Testis (tissue), 3 donors: Measurements from ENCODE around the gene FAM174C. TPM values are rescaled to one million over a fixed set of nuclear protein-coding genes. Genes with fewer than 3 reads are reported as not detected.

ENCODE experiments used
- DNase-seq: peaks from one replicate; pipeline ENCODE4 v3.0.0-alpha.2; 2019
- H3K27ac ChIP-seq, 2 donors: fragments of 200-600 bp; sonication (generic); one replicate each; pipeline ENCODE4 v1.5.1; 2019
- H3K27me3 ChIP-seq: fragments of 200-600 bp; sonication (generic); one replicate; pipeline ENCODE4 v1.5.1; 2019
- H3K36me3 ChIP-seq: fragments of 200-600 bp; sonication (generic); one replicate; pipeline ENCODE4 v1.5.1; 2017; ENCODE audit warnings: low read depth; ENCODE audit errors: missing control alignments
- H3K4me1 ChIP-seq: fragments of 200-600 bp; sonication (generic); one replicate; pipeline ENCODE4 v1.5.1; 2019
- H3K4me3 ChIP-seq, 2 donors: fragments of 200-600 bp; sonication (generic); one replicate each; pipeline ENCODE4 v1.5.1; 2017 to 2019
- H3K9me3 ChIP-seq: fragments of 200-600 bp; sonication (generic); one replicate; pipeline ENCODE4 v1.5.1; 2017
- POLR2A ChIP-seq: fragments of 450-650 bp; IDR thresholded peaks from one replicate; pipeline ENCODE4 v1.6.1; 2017; ENCODE audit warnings: antibody characterized with exemption, mild to moderate bottlenecking, moderate library complexity
- WGBS, 2 donors: methylation state at CpG; one replicate each; pipeline ENCODE4 v1.1.5; 2018; 5-methylcytosine and 5-hydroxymethylcytosine counted together
- intact Hi-C: fragments of 100-400 bp; cut with DNase I; formaldehyde crosslinking; loops from one replicate; pipeline ENCODE4 v1.15.1; 2023; ENCODE audit warnings: low total_unique reads
- polyA plus RNA-seq: library from polyadenylated mRNA; stranded (reverse); fragments of 350-450 nt; fragmentation: Illumina TruSeq; extraction: RNeasy Lipid Tissue Mini Kit (QIAGEN cat#74804); gene quantifications from one replicate; pipeline ENCODE4 v1.2.3, GENCODE V29; 2014; ENCODE audit warnings: low read depth, low replicate concordance; ENCODE audit not compliant: insufficient read depth
- total RNA-seq, 2 donors: library from RNA; depleted of rRNA; stranded (reverse); fragments of >200 nt; gene quantifications; one replicate each; pipeline ENCODE4 v1.2.3, GENCODE V29; 2016
- TF ChIP-seq, protein P1 (sequence below), 3 experiments: fragments of 450-650 bp in 2 of 3; fragments of 200-600 bp in 1 of 3; sonication (generic) in 1 of 3; IDR thresholded peaks; one replicate each; pipeline ENCODE4 v1.5.1; 2016 to 2019; ENCODE audit warnings: antibody characterized with exemption in 3 of 3, mild to moderate bottlenecking in 2 of 3, moderate library complexity in 1 of 3

The FAM174C gene
- total and polyA plus RNA-seq, 3 donors from 2014 or later, result 51.6 to 128 (median 111) TPM

DNA sequence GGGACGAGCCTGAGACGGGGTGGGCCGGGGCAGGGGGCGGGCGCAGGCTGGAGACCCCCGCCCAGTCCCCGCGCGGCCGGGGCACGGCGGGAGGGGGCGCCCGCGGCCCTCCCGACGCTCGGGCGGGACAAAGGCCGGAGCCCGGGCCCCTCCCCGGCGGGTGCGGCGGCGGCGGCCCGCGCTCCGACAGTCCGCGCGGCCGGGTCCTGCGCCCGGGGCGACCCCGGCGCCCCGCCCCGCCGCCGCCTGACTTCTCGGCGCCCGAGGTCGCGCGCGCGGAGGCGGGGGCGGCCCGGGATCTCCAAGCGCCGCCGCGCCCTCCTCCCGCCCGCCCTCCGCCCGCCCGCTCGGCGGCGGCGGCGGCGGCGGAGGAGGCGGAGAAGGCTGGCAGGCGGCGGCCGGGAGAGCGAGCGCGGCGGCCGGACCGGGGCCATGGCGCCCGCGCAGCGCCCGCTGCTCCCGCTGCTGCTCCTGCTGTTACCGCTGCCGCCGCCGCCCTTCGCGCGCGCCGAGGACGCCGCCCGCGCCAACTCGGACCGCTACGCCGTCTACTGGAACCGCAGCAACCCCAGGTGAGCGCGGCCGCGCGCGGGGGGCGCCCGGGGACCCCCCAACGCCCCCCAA lies 10.5 kb downstream of the FAM174C start, which contains the start of gene EFNA2:
TSS of gene EFNA2 (plus strand) at position 137 of the 624 bp plus-strand sequence. CDS start at position 433, 296 bp downstream.
- no peak for TF ChIP-seq POLR2A
- TF ChIP-seq, protein P1, sequence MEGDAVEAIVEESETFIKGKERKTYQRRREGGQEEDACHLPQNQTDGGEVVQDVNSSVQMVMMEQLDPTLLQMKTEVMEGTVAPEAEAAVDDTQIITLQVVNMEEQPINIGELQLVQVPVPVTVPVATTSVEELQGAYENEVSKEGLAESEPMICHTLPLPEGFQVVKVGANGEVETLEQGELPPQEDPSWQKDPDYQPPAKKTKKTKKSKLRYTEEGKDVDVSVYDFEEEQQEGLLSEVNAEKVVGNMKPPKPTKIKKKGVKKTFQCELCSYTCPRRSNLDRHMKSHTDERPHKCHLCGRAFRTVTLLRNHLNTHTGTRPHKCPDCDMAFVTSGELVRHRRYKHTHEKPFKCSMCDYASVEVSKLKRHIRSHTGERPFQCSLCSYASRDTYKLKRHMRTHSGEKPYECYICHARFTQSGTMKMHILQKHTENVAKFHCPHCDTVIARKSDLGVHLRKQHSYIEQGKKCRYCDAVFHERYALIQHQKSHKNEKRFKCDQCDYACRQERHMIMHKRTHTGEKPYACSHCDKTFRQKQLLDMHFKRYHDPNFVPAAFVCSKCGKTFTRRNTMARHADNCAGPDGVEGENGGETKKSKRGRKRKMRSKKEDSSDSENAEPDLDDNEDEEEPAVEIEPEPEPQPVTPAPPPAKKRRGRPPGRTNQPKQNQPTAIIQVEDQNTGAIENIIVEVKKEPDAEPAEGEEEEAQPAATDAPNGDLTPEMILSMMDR (IDR thresholded peaks at IDR 0.05), result no peak
- no peaks in the 10 kb centered on the region for H3K27me3 ChIP-seq
- 0% methylated on average over 43 of the region's 113 CpGs; no CpG with 5 or more reads in 1 of the 2 donors for WGBS, 2 donors
- DNase-seq, result no peak
- H3K4me3 ChIP-seq, result no peak within 1 kb of the TSS
- peaks cover 20% of the 10 kb centered on the region for H3K4me1 ChIP-seq
- no peaks in the 10 kb centered on the region for H3K36me3 ChIP-seq
- H3K27ac ChIP-seq, result no peak within 1 kb of the TSS
- intact Hi-C loops, result no loop called here
- no peaks in the 10 kb centered on the region for H3K9me3 ChIP-seq

DNA sequence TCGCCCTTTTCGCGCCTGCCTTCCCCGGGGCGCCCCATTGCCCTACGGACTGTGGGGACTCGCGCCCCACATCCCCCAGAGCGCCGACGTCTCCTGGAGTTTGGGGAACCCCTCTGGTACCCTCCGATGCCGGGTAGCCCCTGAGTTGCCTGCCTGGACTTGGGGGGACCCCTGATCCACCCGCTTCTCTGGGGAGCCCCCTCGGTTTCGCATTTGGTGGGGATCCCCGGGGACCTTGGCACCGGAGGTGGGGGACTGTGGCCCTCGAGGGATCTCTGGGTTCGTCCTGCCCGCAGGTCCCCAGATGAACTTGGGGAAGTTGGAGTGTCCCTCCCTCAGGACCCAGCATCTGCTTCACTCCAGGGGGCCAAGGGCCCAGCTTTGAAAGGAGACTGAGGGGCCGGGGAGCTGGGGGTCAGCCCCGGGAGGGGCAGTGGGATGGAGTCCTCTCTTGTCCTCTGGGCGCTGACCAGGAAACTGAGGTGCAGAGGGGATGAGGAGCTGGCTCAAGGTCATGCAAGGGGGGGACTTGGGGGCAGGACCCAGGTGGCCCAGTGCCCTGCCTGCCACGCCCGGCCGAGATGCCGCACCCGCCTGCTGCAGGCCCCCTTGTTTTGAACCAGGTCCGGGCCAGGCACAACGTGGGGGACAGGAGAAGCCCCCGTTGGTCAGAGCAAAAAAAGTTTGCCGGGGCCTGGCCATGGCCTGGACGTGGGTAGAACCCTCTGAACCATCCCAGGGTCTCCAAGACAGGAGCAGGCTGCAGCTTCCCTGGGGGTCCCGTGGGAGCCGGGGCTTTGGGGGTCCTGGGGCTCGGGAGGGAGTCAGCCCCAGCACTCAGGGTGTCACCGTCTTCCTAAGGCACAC lies 11.4 kb downstream of the FAM174C start:
- Histone ChIP-seq H3K27ac (no peak overlapping the region), H3K4me3 (no peak overlapping the region), H3K36me3 (no peaks in the 10 kb centered on the region), H3K4me1 (peaks cover 20% of the 10 kb centered on the region), H3K9me3 (no peaks in the 10 kb centered on the region), H3K27me3 (no peaks in the 10 kb centered on the region)
- intact Hi-C loops, result no loop called here
- TF ChIP-seq POLR2A, result no peak
- TF ChIP-seq, protein P1 (IDR thresholded peaks at IDR 0.05), result no peak
- no peak for DNase-seq
- 23 to 37% methylated on average over 3 to 25 of the region's 38 CpGs for WGBS, 2 donors

DNA sequence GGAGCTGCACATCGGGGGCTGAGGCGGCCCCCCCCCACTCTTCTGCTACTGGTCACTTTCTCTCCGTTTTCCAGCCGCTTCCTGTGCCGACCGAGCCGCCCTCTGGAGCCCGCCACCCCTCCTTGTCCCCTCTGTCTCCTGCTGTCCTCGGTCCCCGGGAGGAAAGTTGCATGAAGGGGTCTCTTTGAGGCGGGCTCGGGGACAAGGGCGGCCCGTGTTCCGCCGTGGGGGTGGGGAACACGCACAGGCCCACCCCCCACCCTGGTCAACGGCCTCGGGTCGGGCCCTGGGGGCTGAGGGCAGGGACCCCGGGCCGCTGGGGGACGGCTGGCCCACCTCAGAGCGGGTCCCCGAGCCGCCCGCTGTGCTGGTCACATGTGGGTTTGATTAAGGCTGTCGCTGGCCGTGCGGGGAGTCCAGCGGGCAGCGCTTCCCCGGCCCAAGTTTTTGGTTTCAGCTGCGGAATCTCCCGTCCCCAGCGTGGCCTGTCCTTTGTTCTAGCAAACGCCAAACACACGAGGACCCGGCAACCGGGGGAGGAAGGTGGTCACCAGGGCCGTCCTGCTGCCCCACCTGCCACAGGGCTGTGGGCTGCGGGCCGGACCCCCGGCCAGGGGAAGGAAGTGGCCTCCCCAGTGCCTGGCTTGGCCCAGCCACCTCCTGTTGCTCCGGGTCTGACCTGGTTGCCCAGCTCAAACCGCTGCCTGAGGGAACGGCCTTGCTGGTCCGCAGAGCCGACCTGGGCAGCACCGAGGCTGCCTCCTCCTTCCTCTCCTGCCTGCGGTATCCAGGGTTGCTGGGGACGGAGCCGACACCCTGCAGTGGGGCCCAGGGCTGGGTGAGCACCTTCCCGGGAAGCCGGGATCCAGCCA lies 12.3 kb downstream of the FAM174C start:
- TF ChIP-seq, protein P1 (IDR thresholded peaks at IDR 0.05), result no peak
- no peak for TF ChIP-seq POLR2A
- 43 to 66% methylated on average over 7 to 53 of the region's 55 CpGs for WGBS, 2 donors
- H3K27ac ChIP-seq, result no peak overlapping the region
- no peaks in the 10 kb centered on the region for H3K9me3 ChIP-seq
- intact Hi-C loops, result no loop called here
- H3K4me3 ChIP-seq, result no peak overlapping the region
- no peaks in the 10 kb centered on the region for H3K27me3 ChIP-seq
- DNase-seq, result no peak
- peaks cover 20% of the 10 kb centered on the region for H3K4me1 ChIP-seq
- no peaks in the 10 kb centered on the region for H3K36me3 ChIP-seq

DNA sequence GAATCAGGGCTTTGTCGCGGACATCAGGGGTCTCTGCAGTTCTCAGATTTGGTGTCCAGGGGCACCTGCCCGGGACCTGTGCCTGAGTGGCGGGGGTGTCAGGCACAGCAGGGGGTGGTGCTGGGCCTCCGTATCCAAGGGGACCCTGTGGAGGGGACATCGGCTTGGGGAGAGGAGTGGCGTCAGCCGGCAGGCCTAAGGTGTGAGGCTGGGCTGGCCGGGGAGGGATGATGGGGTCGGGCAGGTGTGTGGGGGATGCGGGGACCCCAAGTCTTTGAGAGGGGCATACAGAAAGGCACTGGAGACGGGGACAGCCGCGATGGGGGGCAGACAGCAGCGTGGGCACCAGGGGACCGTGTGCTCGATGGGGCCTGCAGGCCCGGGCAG lies 12.9 kb downstream of the FAM174C start:
- Histone ChIP-seq H3K27me3 (no peaks in the 10 kb centered on the region), H3K36me3 (no peaks in the 10 kb centered on the region), H3K27ac (no peak overlapping the region), H3K4me1 (peaks cover 14% of the 10 kb centered on the region), H3K9me3 (no peaks in the 10 kb centered on the region), H3K4me3 (no peak overlapping the region)
- 88 to 94% methylated on average over 11 to 16 of the region's 18 CpGs for WGBS, 2 donors
- intact Hi-C loops, result no loop called here
- DNase-seq, result no peak
- TF ChIP-seq POLR2A, result no peak
- TF ChIP-seq, protein P1 (IDR thresholded peaks at IDR 0.05), result no peak
